NCI-H2029 treated with DMSO at 0.1 percent for 48 hours (cell line): ENCODE results near the gene PPFIA4.

Experiments used
- DNase-seq: peaks from one replicate; lab custom pipeline; 2025; lab: John Stamatoyannopoulos, UW

PPFIA4 gene

GRCh38 chr1:203126866-203127665 is 100.8 kb downstream of the PPFIA4 start:
- no peak for DNase-seq

- no peak for DNase-seq
Observed at GRCh38 chr1:203127666-203128430, 101.6 kb downstream of the PPFIA4 start, which contains the start of gene ADORA1. ADORA1 (plus strand) TSS chr1:203127726; CDS start chr1:203128842, 1,116 bp downstream.

- no peak for DNase-seq
Observed at GRCh38 chr1:203128431-203128715, 102.1 kb downstream of the PPFIA4 start.
